HepG2 (cell line): ENCODE data around the gene CDK13. TPM values are rescaled to one million over a fixed set of nuclear protein-coding genes. Genes with fewer than 3 reads are reported as not detected.

ENCODE experiments used
- ATF7-NPFF ChIP-seq: sonication (generic); formaldehyde crosslinking; IDR thresholded peaks from 2 replicates; pipeline ENCODE4 v1.8.1; 2023; ENCODE audit warnings: mild to moderate bottlenecking, low read depth, missing genetic modification reagents, moderate library complexity
- HDAC1 ChIP-seq: sonication (generic); formaldehyde crosslinking; IDR thresholded peaks from 2 replicates; pipeline ENCODE4 v1.5.1; 2020; ENCODE audit warnings: mild to moderate bottlenecking, missing genetic modification reagents
- IKZF4 ChIP-seq: sonication (generic); formaldehyde crosslinking; IDR thresholded peaks from 2 replicates; pipeline ENCODE4 v1.5.1; 2020; ENCODE audit warnings: borderline replicate concordance, mild to moderate bottlenecking, low read depth, missing genetic modification reagents; ENCODE audit errors: not compliant biosample characterization
- MTA1 ChIP-seq: sonication (generic); formaldehyde crosslinking; IDR thresholded peaks from 2 replicates; pipeline ENCODE4 v1.4.0; 2020; ENCODE audit warnings: missing genetic modification reagents, mild to moderate bottlenecking, borderline replicate concordance
- NCOA1 ChIP-seq: sonication (generic); formaldehyde crosslinking; IDR thresholded peaks from 2 replicates; pipeline ENCODE4 v1.9.0; 2021; ENCODE audit warnings: missing genetic modification reagents
- PHF5A ChIP-seq: IDR thresholded peaks from one replicate; pipeline ENCODE4 v1.6.1; 2018; ENCODE audit warnings: low read depth, missing genetic modification reagents; ENCODE audit not compliant: unreplicated experiment
- PHF8 ChIP-seq: sonication (generic); formaldehyde crosslinking; IDR thresholded peaks from 2 replicates; pipeline ENCODE4 v1.5.0; 2020; ENCODE audit warnings: missing genetic modification reagents
- RBFOX2 ChIP-seq: fragments of 200-400 bp; formaldehyde crosslinking; IDR thresholded peaks from 2 replicates; pipeline ENCODE4 v1.6.1; 2017; ENCODE audit warnings: low read depth, mild to moderate bottlenecking, low read length
- SALL1 ChIP-seq: sonication (generic); formaldehyde crosslinking; IDR thresholded peaks from 2 replicates; pipeline ENCODE4 v1.8.0; 2022; ENCODE audit warnings: mild to moderate bottlenecking, missing genetic modification reagents
- TOPORS ChIP-seq: sonication (generic); formaldehyde crosslinking; IDR thresholded peaks from 2 replicates; pipeline ENCODE4 v1.8.0; 2023; ENCODE audit warnings: mild to moderate bottlenecking, missing genetic modification reagents
- ZMAT3 ChIP-seq: sonication (generic); formaldehyde crosslinking; conservative IDR thresholded peaks from 2 replicates; pipeline ENCODE4 v1.7.0; 2021; ENCODE audit warnings: missing genetic modification reagents
- ZNF329 ChIP-seq: sonication (generic); formaldehyde crosslinking; IDR thresholded peaks from 2 replicates; pipeline ENCODE4 v1.9.0; 2021; ENCODE audit warnings: low read depth, mild to moderate bottlenecking, missing genetic modification reagents
- ZNF337 ChIP-seq: sonication (generic); formaldehyde crosslinking; IDR thresholded peaks from 2 replicates; pipeline ENCODE4 v1.5.1; 2020; ENCODE audit warnings: missing genetic modification reagents, low read depth, mild to moderate bottlenecking, borderline replicate concordance
- ZNF589 ChIP-seq: sonication (generic); formaldehyde crosslinking; conservative IDR thresholded peaks from 2 replicates; pipeline ENCODE4 v1.8.0; 2022; ENCODE audit warnings: mild to moderate bottlenecking, moderate library complexity, missing genetic modification reagents
- ZNF749 ChIP-seq: sonication (generic); formaldehyde crosslinking; IDR thresholded peaks from 2 replicates; pipeline ENCODE4 v1.8.0; 2022; ENCODE audit warnings: mild to moderate bottlenecking, missing genetic modification reagents, moderate library complexity, borderline replicate concordance
- ZNF768 ChIP-seq: sonication (generic); formaldehyde crosslinking; IDR thresholded peaks from 2 replicates; pipeline ENCODE4 v1.4.0; 2020; ENCODE audit warnings: missing genetic modification reagents
- ZNF879 ChIP-seq: sonication (generic); formaldehyde crosslinking; IDR thresholded peaks from 2 replicates; pipeline ENCODE4 v1.8.1; 2023; ENCODE audit warnings: missing genetic modification reagents
- polyA plus RNA-seq, 8 experiments: library from polyadenylated mRNA; depleted of rRNA in 3 of 8; stranded (reverse) in 7 of 8; unstranded in 1 of 8; fragments of >200 nt; fragmentation: Illumina TruSeq in 4 of 8; extraction: Trizol in 4 of 8; gene quantifications; 2 replicates each; pipeline versions ENCODE4 v1.2.1 to v1.2.3, GENCODE V29; 2011 to 2016; ENCODE audit warnings: low read depth in 4 of 8, missing spikeins in 1 of 8, mixed read lengths in 1 of 8; ENCODE audit not compliant: insufficient read depth in 1 of 8
- total RNA-seq, 5 experiments: library from RNA; depleted of rRNA; stranded (reverse); fragments of >200 nt; fragmentation: Illumina TruSeq; extraction: Trizol; gene quantifications; 2 replicates each; pipeline ENCODE4 v1.2.3, GENCODE V29; 2016; ENCODE audit warnings: low read depth in 1 of 5
- TF ChIP-seq, protein P1 (sequence below): sonication (generic); formaldehyde crosslinking; IDR thresholded peaks from 2 replicates; pipeline ENCODE4 v1.5.1; 2020; ENCODE audit warnings: mild to moderate bottlenecking, missing genetic modification reagents
- TF ChIP-seq, protein P2 (sequence below): sonication (generic); formaldehyde crosslinking; conservative IDR thresholded peaks from 2 replicates; pipeline ENCODE4 v1.8.0; 2022; ENCODE audit warnings: mild to moderate bottlenecking, moderate library complexity, missing genetic modification reagents
- TF ChIP-seq, protein P3 (sequence below): sonication (generic); formaldehyde crosslinking; IDR thresholded peaks from 2 replicates; pipeline ENCODE4 v1.4.0; 2020; ENCODE audit warnings: missing genetic modification reagents; ENCODE audit errors: not compliant biosample characterization
- TF ChIP-seq, protein P4 (sequence below): sonication (generic); formaldehyde crosslinking; IDR thresholded peaks from 2 replicates; pipeline ENCODE4 v1.8.0; 2022; ENCODE audit warnings: mild to moderate bottlenecking, missing genetic modification reagents; ENCODE audit not compliant: insufficient replicate concordance

CDK13 gene
- total and polyA plus RNA-seq, 2 of the 13 experiments (the other 11 are each of a cell fraction or from before 2014, with no cell fraction given) = 21.0 to 40.9 TPM

DNA sequence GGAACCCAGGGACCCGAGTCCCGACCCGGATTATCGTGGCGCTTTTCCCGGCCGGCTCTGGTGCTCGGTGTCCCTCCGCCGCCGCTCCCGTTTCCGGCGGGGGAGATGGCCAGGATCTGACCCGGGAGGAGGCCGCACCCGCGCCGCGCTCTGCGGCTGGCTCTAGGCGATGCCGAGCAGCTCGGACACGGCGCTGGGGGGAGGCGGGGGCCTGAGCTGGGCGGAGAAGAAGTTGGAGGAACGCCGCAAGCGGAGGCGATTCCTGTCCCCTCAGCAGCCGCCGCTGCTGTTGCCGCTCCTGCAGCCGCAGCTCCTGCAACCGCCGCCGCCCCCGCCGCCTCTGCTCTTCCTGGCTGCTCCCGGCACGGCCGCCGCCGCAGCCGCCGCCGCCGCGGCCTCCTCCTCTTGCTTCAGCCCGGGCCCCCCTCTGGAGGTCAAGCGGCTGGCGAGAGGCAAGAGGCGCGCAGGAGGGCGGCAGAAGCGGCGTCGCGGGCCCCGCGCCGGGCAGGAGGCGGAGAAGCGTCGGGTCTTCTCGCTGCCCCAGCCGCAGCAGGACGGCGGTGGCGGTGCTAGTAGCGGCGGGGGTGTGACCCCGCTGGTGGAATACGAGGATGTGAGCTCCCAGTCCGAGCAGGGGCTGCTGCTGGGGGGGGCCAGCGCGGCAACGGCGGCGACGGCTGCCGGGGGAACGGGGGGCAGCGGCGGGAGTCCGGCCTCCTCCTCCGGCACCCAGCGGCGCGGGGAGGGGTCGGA, 593 bp downstream of the CDK13 start (continued):
- TF ChIP-seq, protein P1, sequence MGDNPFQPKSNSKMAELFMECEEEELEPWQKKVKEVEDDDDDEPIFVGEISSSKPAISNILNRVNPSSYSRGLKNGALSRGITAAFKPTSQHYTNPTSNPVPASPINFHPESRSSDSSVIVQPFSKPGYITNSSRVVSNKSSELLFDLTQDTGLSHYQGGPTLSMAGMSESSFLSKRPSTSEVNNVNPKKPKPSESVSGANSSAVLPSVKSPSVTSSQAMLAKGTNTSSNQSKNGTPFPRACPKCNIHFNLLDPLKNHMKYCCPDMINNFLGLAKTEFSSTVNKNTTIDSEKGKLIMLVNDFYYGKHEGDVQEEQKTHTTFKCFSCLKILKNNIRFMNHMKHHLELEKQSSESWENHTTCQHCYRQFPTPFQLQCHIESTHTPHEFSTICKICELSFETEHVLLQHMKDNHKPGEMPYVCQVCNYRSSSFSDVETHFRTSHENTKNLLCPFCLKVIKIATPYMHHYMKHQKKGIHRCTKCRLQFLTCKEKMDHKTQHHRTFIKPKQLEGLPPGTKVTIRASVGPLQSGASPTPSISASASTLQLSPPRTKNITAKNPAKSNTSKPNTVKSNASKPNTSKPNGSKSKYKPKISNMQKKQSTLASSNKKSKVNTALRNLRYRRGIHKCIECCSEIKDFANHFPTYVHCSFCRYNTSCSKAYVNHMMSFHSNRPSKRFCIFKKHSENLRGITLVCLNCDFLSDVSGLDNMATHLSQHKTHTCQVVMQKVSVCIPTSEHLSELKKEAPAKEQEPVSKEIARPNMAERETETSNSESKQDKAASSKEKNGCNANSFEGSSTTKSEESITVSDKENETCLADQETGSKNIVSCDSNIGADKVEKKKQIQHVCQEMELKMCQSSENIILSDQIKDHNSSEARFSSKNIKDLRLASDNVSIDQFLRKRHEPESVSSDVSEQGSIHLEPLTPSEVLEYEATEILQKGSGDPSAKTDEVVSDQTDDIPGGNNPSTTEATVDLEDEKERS = no peak
- TF ChIP-seq ZNF337 (CRISPR knock-in tag) = no peak
- peak; percentile 71 for TF ChIP-seq ATF7-NPFF (CRISPR knock-in tag)
- TF ChIP-seq, protein P2, sequence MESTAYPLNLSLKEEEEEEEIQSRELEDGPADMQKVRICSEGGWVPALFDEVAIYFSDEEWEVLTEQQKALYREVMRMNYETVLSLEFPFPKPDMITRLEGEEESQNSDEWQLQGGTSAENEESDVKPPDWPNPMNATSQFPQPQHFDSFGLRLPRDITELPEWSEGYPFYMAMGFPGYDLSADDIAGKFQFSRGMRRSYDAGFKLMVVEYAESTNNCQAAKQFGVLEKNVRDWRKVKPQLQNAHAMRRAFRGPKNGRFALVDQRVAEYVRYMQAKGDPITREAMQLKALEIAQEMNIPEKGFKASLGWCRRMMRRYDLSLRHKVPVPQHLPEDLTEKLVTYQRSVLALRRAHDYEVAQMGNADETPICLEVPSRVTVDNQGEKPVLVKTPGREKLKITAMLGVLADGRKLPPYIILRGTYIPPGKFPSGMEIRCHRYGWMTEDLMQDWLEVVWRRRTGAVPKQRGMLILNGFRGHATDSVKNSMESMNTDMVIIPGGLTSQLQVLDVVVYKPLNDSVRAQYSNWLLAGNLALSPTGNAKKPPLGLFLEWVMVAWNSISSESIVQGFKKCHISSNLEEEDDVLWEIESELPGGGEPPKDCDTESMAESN = 0 out of 2 replicates have a peak, but pooled peaks have one; percentile 1
- TF ChIP-seq TOPORS (CRISPR knock-in tag) = no peak
- TF ChIP-seq, protein P3, sequence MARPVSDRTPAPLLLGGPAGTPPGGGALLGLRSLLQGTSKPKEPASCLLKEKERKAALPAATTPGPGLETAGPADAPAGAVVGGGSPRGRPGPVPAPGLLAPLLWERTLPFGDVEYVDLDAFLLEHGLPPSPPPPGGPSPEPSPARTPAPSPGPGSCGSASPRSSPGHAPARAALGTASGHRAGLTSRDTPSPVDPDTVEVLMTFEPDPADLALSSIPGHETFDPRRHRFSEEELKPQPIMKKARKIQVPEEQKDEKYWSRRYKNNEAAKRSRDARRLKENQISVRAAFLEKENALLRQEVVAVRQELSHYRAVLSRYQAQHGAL (CRISPR knock-in tag) = no peak
- TF ChIP-seq RBFOX2 = peak; percentile 12; the same call in 1 of the 2 replicates
- no peak for TF ChIP-seq ZNF879
- TF ChIP-seq ZNF749 (CRISPR knock-in tag) = 0 out of 2 replicates have a peak, but pooled peaks have one; percentile 31
- 0 out of 2 replicates have a peak, but pooled peaks have one; percentile 6 for TF ChIP-seq SALL1 (CRISPR knock-in tag)
- peak; percentile 42 for TF ChIP-seq IKZF4
- 0 out of 2 replicates have a peak, but pooled peaks have one; percentile 40 for TF ChIP-seq MTA1 (CRISPR knock-in tag)
- TF ChIP-seq ZNF329 (CRISPR knock-in tag) = 0 out of 2 replicates have a peak, but pooled peaks have one; percentile 24
- 0 out of 2 replicates have a peak, but pooled peaks have one; percentile 1 for TF ChIP-seq ZNF589 (CRISPR knock-in tag)
- TF ChIP-seq NCOA1 (CRISPR knock-in tag) = no peak
- 0 out of 2 replicates have a peak, but pooled peaks have one; percentile 14 for TF ChIP-seq ZMAT3 (CRISPR knock-in tag)
- TF ChIP-seq PHF8 (CRISPR knock-in tag) = peak; percentile 21; the same call in 1 of the 2 replicates
- TF ChIP-seq PHF5A (CRISPR knock-in tag) = no peak
- peak; percentile 64 for TF ChIP-seq HDAC1
- TF ChIP-seq, protein P4, sequence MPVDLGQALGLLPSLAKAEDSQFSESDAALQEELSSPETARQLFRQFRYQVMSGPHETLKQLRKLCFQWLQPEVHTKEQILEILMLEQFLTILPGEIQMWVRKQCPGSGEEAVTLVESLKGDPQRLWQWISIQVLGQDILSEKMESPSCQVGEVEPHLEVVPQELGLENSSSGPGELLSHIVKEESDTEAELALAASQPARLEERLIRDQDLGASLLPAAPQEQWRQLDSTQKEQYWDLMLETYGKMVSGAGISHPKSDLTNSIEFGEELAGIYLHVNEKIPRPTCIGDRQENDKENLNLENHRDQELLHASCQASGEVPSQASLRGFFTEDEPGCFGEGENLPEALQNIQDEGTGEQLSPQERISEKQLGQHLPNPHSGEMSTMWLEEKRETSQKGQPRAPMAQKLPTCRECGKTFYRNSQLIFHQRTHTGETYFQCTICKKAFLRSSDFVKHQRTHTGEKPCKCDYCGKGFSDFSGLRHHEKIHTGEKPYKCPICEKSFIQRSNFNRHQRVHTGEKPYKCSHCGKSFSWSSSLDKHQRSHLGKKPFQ (CRISPR knock-in tag) = peak; percentile 50
- peak; percentile 11; the same call in 1 of the 2 replicates for TF ChIP-seq ZNF768 (CRISPR knock-in tag)
